HEK293 (cell line): ENCODE data around the gene MALRD1.

Experiments used
- CTCF ChIA-PET: fragments of 350-600 bp; formaldehyde crosslinking; extraction: SDS; loops from one replicate; lab custom pipeline; 2021; ENCODE audit warnings: antibody characterized with exemption; lab: Yijun Ruan, JAX
- POLR2A ChIA-PET: fragments of 300-600 bp; formaldehyde crosslinking; extraction: SDS; loops from one replicate; lab custom pipeline; 2020; ENCODE audit warnings: antibody characterized with exemption, inconsistent platforms; lab: Yijun Ruan, JAX
- H3K27ac ChIP-seq: fragments of 200-500 bp; sonication (Bioruptor generic); 2 replicates; pipeline ENCODE4 v1.5.1; 2014; ENCODE audit warnings: low read depth, low read length, control low read depth, inconsistent platforms; ENCODE audit errors: extremely low read depth
- H3K36me3 ChIP-seq, 2 experiments: fragments of 200-500 bp in 1 of 2; sonication (Bioruptor generic) in 1 of 2; 1 replicate in 1 of 2; 2 replicates in 1 of 2; pipeline ENCODE4 v1.5.1; 2014 to 2017; ENCODE audit warnings: inconsistent platforms in 2 of 2, low read length in 2 of 2; ENCODE audit not compliant: control insufficient read depth in 2 of 2, insufficient read depth in 1 of 2
- H3K4me1 ChIP-seq: fragments of 200-500 bp; sonication (Bioruptor generic); 2 replicates; pipeline ENCODE4 v1.5.1; 2014; ENCODE audit warnings: mild to moderate bottlenecking, low read length, inconsistent platforms; ENCODE audit not compliant: control insufficient read depth, insufficient read depth
- H3K4me3 ChIP-seq: 2 replicates; pipeline ENCODE4 v1.5.1; 2011; ENCODE audit warnings: low read depth, mild to moderate bottlenecking, control low read depth, low read length, moderate library complexity
- H3K9me3 ChIP-seq: fragments of 200-500 bp; sonication (Bioruptor generic); 2 replicates; pipeline ENCODE4 v1.5.1; 2014; ENCODE audit warnings: low read depth, low read length, inconsistent platforms; ENCODE audit not compliant: control insufficient read depth, insufficient read depth
- KLF9 ChIP-seq: fragments of 450-650 bp; formaldehyde crosslinking; IDR thresholded peaks from 2 replicates; pipeline ENCODE4 v1.5.1; 2016; ENCODE audit warnings: missing biosample characterization, missing genetic modification characterization, low read depth
- REST ChIP-seq: fragments of 450-650 bp; formaldehyde crosslinking; IDR thresholded peaks from 2 replicates; pipeline ENCODE4 v1.5.1; 2016; ENCODE audit warnings: missing biosample characterization, missing genetic modification characterization
- SP2 ChIP-seq: fragments of 450-650 bp; formaldehyde crosslinking; IDR thresholded peaks from 2 replicates; pipeline ENCODE4 v1.5.1; 2016; ENCODE audit warnings: missing biosample characterization, missing genetic modification characterization
- SP7 ChIP-seq: fragments of 450-650 bp; formaldehyde crosslinking; IDR thresholded peaks from 2 replicates; pipeline ENCODE4 v1.5.1; 2016; ENCODE audit warnings: missing biosample characterization, missing genetic modification characterization
- TSHZ1 ChIP-seq: fragments of 450-650 bp; formaldehyde crosslinking; IDR thresholded peaks from 2 replicates; pipeline ENCODE4 v1.5.1; 2016; ENCODE audit warnings: missing biosample characterization, missing genetic modification characterization, borderline replicate concordance
- ZBTB17 ChIP-seq: fragments of 450-650 bp; formaldehyde crosslinking; IDR thresholded peaks from 2 replicates; pipeline ENCODE4 v1.5.1; 2016; ENCODE audit warnings: missing biosample characterization, missing genetic modification characterization
- ZNF114 ChIP-seq: fragments of 450-650 bp; formaldehyde crosslinking; IDR thresholded peaks from 2 replicates; pipeline ENCODE4 v1.5.0; 2017; ENCODE audit warnings: missing biosample characterization, missing genetic modification characterization
- ZNF121 ChIP-seq: fragments of 450-650 bp; formaldehyde crosslinking; IDR thresholded peaks from 2 replicates; pipeline ENCODE4 v1.5.1; 2016; ENCODE audit warnings: missing biosample characterization, missing genetic modification characterization
- ZNF146 ChIP-seq: fragments of 450-650 bp; formaldehyde crosslinking; IDR thresholded peaks from 2 replicates; pipeline ENCODE4 v1.5.1; 2016; ENCODE audit warnings: missing biosample characterization, missing genetic modification characterization
- ZNF26 ChIP-seq: fragments of 450-650 bp; formaldehyde crosslinking; IDR thresholded peaks from 2 replicates; pipeline ENCODE4 v1.5.1; 2016; ENCODE audit warnings: missing biosample characterization, missing genetic modification characterization
- ZNF324 ChIP-seq: fragments of 450-650 bp; formaldehyde crosslinking; IDR thresholded peaks from 2 replicates; pipeline ENCODE4 v1.5.1; 2016; ENCODE audit warnings: missing biosample characterization, missing genetic modification characterization
- ZNF366 ChIP-seq: fragments of 450-650 bp; formaldehyde crosslinking; conservative IDR thresholded peaks from 2 replicates; pipeline ENCODE4 v1.5.1; 2016; ENCODE audit warnings: missing biosample characterization, missing genetic modification characterization
- ZNF473 ChIP-seq: fragments of 450-650 bp; formaldehyde crosslinking; IDR thresholded peaks from 2 replicates; pipeline ENCODE4 v1.5.1; 2017; ENCODE audit warnings: missing biosample characterization, missing genetic modification characterization
- ZNF488 ChIP-seq: fragments of 450-650 bp; formaldehyde crosslinking; IDR thresholded peaks from 2 replicates; pipeline ENCODE4 v1.5.1; 2016; ENCODE audit warnings: missing biosample characterization, missing genetic modification characterization
- ZNF501 ChIP-seq: fragments of 450-650 bp; formaldehyde crosslinking; IDR thresholded peaks from 2 replicates; pipeline ENCODE4 v1.5.1; 2016; ENCODE audit warnings: missing biosample characterization, missing genetic modification characterization
- ZNF571 ChIP-seq: fragments of 450-650 bp; formaldehyde crosslinking; IDR thresholded peaks from 2 replicates; pipeline ENCODE4 v1.5.0; 2017; ENCODE audit warnings: missing biosample characterization, missing genetic modification characterization
- ZNF76 ChIP-seq: fragments of 450-650 bp; formaldehyde crosslinking; IDR thresholded peaks from 2 replicates; pipeline ENCODE4; 2016; ENCODE audit warnings: low read depth, missing biosample characterization, missing genetic modification characterization, borderline replicate concordance
- ZNF791 ChIP-seq: fragments of 450-650 bp; formaldehyde crosslinking; IDR thresholded peaks from 2 replicates; pipeline ENCODE4 v1.5.1; 2016; ENCODE audit warnings: missing biosample characterization, missing genetic modification characterization
- TF ChIP-seq, protein P1 (sequence below): fragments of 450-650 bp; formaldehyde crosslinking; IDR thresholded peaks from 2 replicates; pipeline ENCODE4 v1.5.1; 2016; ENCODE audit warnings: missing biosample characterization, missing genetic modification characterization
- TF ChIP-seq, protein P2 (sequence below): fragments of 450-650 bp; formaldehyde crosslinking; IDR thresholded peaks from 2 replicates; pipeline ENCODE4 v1.5.1; 2016; ENCODE audit warnings: missing biosample characterization, missing genetic modification characterization

Gene MALRD1

GRCh38 chr10:19119191-19119590 is 70.6 kb downstream of the MALRD1 start (continued):
- no peak for TF ChIP-seq ZNF26 (tag by site-specific recombination)
- TF ChIP-seq SP2 (tag by site-specific recombination) = no peak

DNA sequence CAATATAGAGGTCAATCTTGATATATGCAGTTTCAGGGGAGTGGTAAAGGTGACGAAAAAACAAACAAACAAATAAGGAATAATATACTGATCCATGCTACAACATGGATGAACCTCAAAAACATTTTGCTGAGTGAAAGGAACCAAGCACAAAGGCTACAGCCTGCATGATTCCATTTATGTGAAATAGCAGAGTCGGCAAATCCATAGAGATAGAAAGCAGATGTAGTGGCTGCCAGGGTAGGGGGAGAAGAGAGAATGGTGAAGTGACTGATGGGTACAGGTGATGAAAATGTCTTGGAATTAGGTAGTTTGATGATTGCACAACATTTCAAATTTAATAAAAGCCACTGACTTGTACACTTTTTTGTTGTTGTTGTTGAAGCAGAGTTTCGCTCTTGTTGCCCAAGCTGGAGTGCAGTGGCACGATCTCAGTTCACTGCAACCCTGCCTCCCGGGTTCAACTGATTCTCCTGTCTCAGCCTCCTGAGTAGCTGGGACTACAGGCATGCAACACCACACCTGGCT is 71.8 kb downstream of the MALRD1 start:
- POLR2A ChIA-PET = no interaction called here
- TF ChIP-seq ZNF571 (tag by site-specific recombination) (no peak), ZNF146 (tag by site-specific recombination) (no peak), TSHZ1 (tag by site-specific recombination) (no peak), ZBTB17 (no peak), ZNF76 (tag by site-specific recombination) (no peak), ZNF473 (tag by site-specific recombination) (no peak), ZNF121 (tag by site-specific recombination) (no peak), REST (no peak), KLF9 (tag by site-specific recombination) (no peak), ZNF366 (no peak), ZNF791 (tag by site-specific recombination) (no peak), SP7 (tag by site-specific recombination) (no peak), ZNF114 (no peak), ZNF488 (tag by site-specific recombination) (no peak), ZNF501 (tag by site-specific recombination) (no peak), SP2 (tag by site-specific recombination) (no peak), ZNF324 (tag by site-specific recombination) (no peak)
- TF ChIP-seq, protein P1, sequence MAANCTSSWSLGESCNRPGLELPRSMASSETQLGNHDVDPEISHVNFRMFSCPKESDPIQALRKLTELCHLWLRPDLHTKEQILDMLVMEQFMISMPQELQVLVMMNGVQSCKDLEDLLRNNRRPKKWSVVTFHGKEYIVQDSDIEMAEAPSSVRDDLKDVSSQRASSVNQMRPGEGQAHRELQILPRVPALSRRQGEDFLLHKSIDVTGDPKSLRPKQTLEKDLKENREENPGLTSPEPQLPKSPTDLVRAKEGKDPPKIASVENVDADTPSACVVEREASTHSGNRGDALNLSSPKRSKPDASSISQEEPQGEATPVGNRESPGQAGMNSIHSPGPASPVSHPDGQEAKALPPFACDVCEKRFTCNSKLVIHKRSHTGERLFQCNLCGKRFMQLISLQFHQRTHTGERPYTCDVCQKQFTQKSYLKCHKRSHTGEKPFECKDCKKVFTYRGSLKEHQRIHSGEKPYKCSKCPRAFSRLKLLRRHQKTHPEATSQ (tag by site-specific recombination) = no peak
- TF ChIP-seq, protein P2, sequence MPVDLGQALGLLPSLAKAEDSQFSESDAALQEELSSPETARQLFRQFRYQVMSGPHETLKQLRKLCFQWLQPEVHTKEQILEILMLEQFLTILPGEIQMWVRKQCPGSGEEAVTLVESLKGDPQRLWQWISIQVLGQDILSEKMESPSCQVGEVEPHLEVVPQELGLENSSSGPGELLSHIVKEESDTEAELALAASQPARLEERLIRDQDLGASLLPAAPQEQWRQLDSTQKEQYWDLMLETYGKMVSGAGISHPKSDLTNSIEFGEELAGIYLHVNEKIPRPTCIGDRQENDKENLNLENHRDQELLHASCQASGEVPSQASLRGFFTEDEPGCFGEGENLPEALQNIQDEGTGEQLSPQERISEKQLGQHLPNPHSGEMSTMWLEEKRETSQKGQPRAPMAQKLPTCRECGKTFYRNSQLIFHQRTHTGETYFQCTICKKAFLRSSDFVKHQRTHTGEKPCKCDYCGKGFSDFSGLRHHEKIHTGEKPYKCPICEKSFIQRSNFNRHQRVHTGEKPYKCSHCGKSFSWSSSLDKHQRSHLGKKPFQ (tag by site-specific recombination) = no peak
- CTCF ChIA-PET = no interaction called here
- no peak overlapping the region for H3K27ac ChIP-seq
- no peaks in the 10 kb centered on the region for H3K9me3 ChIP-seq
- no peaks in the 10 kb centered on the region for H3K4me1 ChIP-seq
- no peaks in the 10 kb centered on the region for H3K36me3 ChIP-seq
- H3K4me3 ChIP-seq = no peak overlapping the region
